Measurements from ENCODE around the gene VPREB3.

Gene VPREB3

DNA sequence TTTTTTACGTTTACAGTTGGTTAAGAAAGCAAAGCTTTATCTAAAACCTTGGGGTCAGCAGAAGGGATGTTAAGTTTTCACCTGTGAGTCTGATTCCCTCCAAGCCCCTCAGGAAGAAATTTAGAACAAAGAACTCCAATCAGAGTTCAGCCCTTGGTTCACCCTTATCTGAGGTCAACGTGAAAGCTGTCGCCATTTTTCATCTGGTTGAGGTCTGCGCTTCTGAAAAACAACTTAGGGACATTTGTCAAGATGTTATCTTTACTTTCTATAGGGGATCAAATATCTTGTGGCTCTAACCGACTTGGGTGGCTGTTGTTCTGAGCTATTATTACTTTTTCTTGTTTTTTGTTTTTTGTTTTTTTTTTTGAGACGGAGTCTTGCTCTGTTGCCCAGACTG lies 33.4 kb downstream of the VPREB3 start:
- no peak overlapping the region for H3K4me3 ChIP-seq (replicated peaks; ENCODE audit: low read depth, low read length)
- TF ChIP-seq, protein P1, sequence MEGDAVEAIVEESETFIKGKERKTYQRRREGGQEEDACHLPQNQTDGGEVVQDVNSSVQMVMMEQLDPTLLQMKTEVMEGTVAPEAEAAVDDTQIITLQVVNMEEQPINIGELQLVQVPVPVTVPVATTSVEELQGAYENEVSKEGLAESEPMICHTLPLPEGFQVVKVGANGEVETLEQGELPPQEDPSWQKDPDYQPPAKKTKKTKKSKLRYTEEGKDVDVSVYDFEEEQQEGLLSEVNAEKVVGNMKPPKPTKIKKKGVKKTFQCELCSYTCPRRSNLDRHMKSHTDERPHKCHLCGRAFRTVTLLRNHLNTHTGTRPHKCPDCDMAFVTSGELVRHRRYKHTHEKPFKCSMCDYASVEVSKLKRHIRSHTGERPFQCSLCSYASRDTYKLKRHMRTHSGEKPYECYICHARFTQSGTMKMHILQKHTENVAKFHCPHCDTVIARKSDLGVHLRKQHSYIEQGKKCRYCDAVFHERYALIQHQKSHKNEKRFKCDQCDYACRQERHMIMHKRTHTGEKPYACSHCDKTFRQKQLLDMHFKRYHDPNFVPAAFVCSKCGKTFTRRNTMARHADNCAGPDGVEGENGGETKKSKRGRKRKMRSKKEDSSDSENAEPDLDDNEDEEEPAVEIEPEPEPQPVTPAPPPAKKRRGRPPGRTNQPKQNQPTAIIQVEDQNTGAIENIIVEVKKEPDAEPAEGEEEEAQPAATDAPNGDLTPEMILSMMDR (IDR thresholded peaks at IDR 0.05; ENCODE audit: low read depth, low read length, missing control alignments): no peak
- DNase-seq (ENCODE audit: extremely low read depth, low read depth): no peak

DNA sequence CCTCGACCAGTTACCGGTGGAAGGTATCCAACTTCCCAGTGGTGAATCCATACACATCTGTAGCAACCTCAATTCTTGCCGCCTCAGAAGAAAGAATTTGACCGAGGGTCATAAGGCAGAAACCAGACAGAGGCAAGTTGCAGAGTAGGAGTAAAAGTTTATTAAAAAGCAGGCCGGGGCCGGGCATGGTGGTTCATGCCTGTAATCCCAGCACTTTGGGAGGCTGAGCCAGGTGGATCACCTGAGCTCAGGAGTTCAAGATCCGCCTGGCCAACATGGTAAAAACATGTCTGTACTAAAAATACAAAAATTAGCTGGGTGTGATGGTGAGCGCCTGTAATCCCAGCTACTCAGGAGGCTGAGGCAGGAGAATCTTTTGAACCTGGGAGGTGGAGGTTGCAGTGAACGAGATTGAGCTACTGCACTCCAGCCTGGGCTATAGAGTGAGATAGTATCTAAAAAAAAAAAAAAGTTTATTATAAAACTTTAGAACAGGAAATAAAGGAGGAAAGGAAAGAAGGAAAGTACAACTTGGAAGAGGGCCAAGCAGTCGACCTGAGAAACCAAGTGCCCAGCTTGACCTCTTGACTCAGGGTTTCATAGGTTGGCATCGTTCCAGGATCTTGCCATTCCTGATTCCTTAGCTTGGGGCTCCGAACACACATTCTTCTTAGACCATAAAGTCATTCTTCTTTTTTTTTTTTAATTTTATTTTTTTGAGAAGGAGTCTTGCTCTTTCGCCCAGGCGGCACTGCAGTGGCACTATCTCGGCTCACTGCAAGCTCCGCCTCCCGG lies 35.7 kb downstream of the VPREB3 start:
- TF ChIP-seq, protein P1 (IDR thresholded peaks at IDR 0.05; ENCODE audit: low read depth, low read length, missing control alignments): no peak
- no peak for DNase-seq (ENCODE audit: extremely low read depth, low read depth)
- no peak overlapping the region for H3K4me3 ChIP-seq (replicated peaks; ENCODE audit: low read depth, low read length)

DNA sequence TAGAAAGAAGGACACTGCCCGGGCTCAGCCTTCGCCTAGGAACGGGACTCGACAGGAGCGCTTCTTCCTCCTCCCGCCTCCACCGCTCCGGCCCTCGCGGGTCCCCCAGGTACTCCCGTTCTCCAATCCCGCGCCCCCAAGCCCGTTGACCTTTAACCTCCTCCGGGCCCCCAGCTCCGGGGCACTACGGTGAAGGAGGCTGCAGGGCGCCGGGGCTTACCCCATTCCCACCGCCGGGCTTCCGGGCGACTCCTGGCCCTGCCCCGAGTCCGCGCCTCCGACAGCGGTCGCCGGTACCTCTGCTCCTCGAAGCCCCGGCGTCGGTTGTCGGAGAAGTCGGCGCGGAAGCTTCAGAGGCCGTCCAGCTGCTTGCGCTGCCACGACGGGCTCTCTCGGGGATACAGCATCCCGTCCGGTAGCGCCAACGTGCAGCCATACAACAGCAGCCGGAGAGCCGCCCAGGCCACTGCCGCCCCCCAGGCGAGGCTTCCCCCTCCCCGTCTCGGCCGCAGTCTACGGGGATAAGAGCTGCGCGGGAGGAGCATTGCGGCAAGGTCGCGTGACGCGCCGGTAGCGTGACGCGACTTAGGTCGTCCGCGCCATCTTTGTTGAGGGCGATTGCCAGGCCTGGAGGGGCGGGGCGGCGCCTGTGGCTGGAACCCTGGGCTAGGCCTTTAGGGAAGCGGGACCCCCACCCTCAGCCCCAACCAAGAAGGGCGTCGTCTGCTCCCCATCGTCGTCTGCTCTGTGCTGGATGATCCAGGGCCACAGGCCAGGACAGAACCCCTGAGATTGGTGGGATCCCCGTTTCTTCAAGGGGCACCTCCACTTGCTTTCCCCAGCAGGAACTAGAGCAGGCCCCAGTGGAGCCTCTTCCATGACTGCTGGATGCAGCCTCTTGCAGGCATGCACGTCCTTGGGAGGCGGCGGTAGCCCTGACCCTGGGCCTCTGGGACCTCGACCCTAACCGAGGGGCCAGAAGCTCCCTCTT lies 37.1 kb downstream of the VPREB3 start:
- peak; percentile 40 for DNase-seq (ENCODE audit: extremely low read depth, low read depth)

DNA sequence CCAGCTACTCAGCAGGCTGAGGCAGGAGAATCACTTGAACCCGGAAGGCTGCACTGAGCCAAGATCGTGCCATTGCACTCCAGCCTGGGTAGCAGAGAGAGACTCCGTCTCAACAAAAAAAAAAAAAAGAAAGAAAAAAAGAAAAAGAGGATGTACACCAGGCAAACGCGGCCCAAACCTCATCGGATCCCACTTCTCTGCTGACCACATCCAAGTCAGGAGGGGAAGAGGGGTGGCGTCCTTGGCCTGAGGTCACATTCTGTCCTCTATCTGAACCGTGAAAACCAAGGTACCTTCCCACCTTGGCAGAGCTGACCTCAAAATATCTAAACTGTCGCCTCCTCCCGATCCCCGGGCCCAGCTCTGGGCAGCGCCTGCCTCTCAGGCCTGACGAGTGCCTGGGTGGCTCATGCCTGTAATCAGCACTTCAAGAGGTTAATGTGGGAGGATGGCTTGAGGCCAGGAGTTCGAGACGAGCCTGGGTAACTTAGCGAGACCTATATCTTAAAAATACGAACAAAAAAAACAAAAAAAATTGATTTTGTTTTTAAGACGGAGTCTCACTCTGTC lies 38.3 kb downstream of the VPREB3 start:
- H3K4me3 ChIP-seq (replicated peaks; ENCODE audit: low read depth, low read length): peak overlapping the region; percentile 58
- no peak for DNase-seq (ENCODE audit: extremely low read depth, low read depth)
- TF ChIP-seq, protein P1 (IDR thresholded peaks at IDR 0.05; ENCODE audit: low read depth, low read length, missing control alignments): no peak

More for the DNA sequence above, 37.1 kb downstream of the VPREB3 start:
- TF ChIP-seq, protein P1 (IDR thresholded peaks at IDR 0.05; ENCODE audit: low read depth, low read length, missing control alignments): no peak
- H3K4me3 ChIP-seq (replicated peaks; ENCODE audit: low read depth, low read length): peak overlapping the region; percentile 58

DNA sequence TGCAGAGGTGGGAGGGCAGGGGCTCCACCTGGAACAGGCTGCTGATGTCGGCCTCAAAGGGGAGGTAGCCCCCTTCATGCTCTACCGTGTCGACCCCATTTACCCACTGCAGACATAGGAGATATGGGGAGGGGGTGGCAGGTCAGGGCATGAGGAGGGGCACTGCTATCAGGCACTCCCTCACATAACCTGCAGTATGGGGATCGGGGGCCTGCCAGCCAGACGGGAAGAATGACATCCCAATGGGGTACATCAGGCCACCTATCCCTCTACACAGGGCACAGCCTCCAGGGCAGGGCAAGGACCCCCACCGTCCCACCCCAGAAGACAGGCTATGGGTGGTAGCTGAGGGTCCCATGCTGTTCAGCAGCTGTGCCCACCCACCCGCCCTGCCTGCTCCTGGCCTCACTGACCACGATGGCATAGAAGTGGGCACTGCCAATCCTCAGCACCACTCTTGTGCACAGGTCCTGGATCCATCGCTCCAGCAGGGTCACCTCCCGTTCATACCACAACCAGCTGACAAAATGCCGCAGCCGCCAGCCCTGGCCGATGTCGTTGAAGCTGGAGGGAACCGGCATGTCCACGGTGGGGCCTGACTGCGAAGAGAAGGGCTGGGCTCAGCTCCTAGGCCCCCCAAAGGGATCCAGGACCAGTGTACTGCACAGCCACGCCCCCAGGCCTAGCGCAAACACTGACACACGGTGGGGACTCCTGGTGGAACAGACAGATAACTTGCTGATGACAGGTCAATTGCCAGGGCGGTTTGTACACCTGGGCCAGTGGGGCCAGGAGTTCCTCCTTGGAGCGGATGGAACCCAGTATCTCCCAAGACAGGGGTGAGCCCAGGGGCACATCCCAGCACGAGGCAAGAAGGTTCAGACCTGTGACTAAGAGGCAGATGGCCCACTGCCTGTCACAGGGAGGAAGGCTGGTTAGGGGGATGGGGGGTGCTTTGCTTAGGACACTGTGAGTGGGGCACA lies 39.3 kb downstream of the VPREB3 start:
- TF ChIP-seq, protein P1 (IDR thresholded peaks at IDR 0.05; ENCODE audit: low read depth, low read length, missing control alignments): no peak
- no peak overlapping the region for H3K4me3 ChIP-seq (replicated peaks; ENCODE audit: low read depth, low read length)
- no peak for DNase-seq (ENCODE audit: extremely low read depth, low read depth)

Data from HFF-Myc (cell line).